Stimulated activated CD4-positive, alpha-beta T cell treated with anti-CD3 and anti-CD28 coated beads, TNF-alpha, amount 100 ng/mL, for 1 hour (primary cell): ENCODE results near the gene ZSCAN2.
A peak's percentile ranks its signal among the peaks of the same experiment; 100 is the strongest.
"Not testable (repeated sequence)": the region's sequence is repeated elsewhere in the genome, so short reads cannot be mapped to it uniquely, and the experiment has no call there.

Experiments used
- DNase-seq, 3 donors: peaks; one replicate each; pipeline ENCODE4 v3.0.0-alpha.2; 2020; ENCODE audit warnings: low read depth in 3 of 3, low spot score in 1 of 3

The ZSCAN2 gene

DNA sequence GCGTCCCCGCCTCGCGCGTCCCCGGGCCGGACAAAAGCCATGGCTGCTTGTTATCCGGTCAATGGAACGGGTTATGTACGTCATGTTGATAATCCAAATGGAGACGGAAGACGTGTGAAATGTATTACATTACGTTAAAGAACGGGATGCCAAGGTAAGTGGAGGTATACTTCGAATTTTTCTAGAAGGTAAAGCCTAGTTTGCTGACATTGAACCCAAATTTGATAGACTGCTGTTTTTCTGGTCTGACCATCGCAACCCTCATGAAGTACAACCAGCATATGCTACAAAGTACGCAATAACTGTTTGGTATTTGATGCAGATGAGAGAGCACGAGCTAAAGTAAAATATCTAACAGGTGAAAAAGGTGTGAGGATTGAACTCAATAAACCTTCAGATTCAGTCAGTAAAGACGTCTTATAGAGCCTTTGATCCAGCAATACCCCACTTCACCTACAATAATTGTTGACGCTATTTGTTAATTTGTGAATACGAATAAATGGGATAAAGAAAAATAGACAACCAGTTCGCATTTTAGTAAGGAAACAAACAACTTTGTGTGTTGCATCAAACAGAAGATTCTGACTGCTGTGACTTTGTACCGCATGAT is 33.5 kb downstream of the ZSCAN2 start:
- no peak for DNase-seq

- DNase-seq, result no peak
Observed at GRCh38 chr15:84638103-84638502, 37.3 kb downstream of the ZSCAN2 start.

DNA sequence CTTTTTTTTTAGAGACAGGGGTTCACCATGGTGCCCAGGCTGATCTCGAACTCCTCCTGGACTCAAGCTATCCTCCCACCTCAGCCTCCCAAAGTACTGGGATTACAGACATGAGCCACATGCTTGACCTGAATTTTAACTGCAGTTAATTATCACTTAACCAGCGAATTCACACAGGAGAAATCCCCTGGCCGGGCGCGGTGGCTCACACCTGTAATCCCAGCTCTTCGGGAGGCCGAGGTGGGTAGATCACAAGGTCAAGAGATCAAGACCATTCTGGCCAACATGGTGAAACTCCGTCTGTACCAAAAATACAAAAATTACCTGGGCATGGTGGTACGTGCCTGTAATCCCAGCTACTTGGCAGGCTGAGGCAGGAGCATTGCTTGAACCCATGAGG is 41.1 kb downstream of the ZSCAN2 start:
- DNase-seq, result not testable (repeated sequence)

- not testable (repeated sequence) for DNase-seq
Observed at GRCh38 chr15:84642640-84643039, 41.8 kb downstream of the ZSCAN2 start.

- DNase-seq, result no peak
Observed at GRCh38 chr15:84643838-84644237, 43.0 kb downstream of the ZSCAN2 start.

DNA sequence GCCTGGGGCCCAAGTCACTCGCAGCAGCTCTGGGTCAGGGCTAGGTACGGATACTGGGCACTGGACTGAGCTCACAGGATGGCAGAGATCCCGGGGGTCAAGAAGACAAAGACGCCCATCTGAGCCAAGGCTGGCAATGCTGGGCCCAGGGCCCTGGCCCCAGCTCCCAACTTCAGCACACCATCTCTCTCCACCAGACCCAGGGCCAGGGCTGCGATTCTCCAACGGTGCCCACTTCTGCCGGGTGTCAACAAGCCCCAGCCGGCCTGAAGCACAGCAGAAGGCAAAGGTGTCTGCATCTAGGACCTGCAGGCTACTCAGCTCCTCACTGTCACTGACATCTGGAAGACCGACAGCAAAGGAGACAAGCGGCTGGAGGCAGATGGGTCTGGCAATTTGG is 44.7 kb downstream of the ZSCAN2 start:
- DNase-seq, result no peak

DNA sequence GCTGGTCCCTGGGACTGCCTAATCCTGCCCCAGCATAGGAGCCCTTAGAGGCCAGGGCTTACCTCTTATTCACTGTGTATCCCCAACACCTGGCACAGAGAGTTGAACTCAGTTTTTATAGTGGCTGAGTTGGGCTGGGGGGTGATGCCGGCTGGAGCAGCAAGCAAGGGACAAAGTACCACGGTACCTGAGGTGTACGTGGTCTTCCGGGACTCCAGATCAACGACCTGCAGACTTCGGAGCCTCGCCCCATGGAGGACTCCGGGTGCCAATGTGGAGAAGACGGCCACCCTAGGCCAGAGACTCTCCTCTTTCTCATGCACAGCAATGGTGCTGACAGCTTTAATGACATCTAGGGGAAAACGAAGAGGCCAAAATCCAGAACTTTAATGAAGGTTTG is 45.2 kb downstream of the ZSCAN2 start:
- DNase-seq, result no peak

DNA sequence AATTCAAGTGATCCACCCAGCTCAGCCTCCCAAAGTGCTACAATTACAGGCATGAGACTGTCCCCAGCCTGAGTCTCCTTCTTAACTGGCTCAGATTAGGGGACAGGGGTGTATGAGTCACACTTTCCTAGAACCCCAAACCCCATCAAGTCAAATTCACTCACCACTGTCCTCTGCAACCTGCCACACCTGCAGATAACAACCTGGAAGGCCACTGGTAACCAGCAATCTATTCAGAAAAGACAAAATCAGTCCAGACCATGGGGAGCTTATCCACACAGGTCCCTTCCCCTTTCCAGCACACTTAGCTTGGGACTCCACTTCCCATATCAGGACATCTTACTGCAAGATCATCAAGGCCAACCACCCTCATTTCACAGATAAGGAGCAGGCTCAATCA is 46.9 kb downstream of the ZSCAN2 start:
- no peak for DNase-seq

DNA sequence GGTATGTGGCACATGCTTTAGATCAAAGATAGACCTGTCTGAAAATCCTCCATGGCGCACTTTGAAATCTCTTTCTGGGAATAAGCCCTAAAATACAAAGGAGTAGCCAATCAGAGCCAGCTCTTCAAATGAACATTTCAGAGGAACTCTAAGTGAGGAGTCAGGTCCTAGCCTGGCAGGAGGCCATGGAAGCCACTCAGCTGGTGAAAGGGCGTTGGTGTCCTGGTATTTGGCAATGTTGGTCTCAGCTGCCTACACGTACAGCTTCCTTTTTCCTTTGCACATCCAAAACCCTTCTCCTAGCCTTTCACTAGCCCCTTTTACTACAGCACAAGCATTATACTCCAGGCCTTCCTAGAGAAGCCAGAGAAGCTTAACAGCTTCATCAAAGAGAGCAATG is 47.7 kb downstream of the ZSCAN2 start:
- DNase-seq, result no peak

DNA sequence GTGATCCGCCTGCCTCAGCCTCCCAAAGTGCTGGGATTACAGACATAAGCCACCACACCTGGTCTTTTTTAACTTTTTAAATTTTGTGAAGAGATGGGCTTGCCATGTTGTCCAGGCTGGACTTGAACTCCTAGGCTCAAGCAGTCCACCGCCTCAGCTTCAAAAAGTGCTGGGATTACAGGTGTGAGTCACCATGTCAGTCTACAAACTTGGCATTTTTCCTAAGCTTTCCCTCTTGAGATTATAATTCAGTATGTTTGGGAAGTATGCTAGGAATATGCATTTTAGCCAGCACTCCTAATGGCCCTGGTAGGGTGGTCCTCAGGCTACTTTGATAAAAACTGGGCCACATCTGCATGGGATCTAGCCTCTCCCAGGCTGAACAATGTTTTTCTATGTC is 48.9 kb downstream of the ZSCAN2 start:
- no peak for DNase-seq

DNA sequence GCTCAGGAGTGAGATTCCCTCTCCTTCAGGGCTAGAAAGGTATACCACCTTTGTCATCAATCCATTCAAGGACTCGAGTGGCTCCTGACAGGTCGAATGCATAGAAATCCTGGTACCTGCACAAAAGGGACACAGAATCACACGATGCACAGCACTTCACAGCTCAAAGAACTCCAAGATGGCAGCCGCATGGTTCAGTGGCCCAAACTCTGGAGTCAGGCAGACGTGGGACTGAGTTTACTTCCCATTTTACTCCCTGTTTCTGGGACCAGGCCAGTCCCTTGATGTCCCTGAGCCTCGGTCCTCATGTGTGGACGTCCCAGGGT is 52.7 kb downstream of the ZSCAN2 start:
- DNase-seq, result no peak

DNA sequence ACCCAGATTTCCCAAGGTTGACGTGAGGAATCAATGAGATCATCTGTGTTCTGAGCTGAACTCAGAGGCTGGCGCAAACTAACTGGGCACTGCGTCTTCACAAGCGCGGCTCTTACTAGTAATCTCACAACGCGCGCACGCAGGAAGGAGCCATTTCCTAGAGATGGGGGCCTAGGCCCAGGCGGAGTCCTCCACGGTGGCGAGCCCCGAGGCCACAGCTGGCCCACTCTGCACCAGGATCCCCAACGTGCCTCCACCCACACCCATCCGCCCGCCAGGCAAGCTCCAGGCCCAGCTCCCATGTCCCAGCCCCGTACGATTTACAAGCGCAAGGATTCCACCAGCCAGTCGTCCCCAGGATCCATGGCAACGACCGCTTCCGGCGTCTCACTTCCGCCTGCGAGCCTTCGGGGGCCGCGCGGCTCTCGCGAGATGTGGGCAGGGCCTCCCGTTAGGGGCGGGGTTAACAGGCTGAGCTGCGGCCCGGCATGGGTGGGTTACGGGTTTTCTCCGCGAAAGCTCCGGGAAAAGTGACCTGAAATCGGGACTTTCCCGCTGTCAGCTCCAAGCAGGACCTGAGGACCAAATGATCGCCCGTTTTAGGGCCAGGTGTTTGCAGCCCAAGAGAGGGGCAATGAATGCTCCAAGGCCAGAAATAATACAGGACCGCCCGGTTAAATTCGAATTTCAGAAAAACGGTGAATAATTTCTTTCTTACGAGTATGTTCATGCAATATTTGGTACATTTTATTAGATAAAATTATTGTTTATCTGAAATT is 53.3 kb downstream of the ZSCAN2 start, which contains the start of gene WDR73:
Gene WDR73 (minus strand): TSS at position 374 of the 779 bp plus-strand sequence. CDS start 9 bp downstream, at position 365.
- peak; percentile 88 to 97 (median 94) for DNase-seq

DNA sequence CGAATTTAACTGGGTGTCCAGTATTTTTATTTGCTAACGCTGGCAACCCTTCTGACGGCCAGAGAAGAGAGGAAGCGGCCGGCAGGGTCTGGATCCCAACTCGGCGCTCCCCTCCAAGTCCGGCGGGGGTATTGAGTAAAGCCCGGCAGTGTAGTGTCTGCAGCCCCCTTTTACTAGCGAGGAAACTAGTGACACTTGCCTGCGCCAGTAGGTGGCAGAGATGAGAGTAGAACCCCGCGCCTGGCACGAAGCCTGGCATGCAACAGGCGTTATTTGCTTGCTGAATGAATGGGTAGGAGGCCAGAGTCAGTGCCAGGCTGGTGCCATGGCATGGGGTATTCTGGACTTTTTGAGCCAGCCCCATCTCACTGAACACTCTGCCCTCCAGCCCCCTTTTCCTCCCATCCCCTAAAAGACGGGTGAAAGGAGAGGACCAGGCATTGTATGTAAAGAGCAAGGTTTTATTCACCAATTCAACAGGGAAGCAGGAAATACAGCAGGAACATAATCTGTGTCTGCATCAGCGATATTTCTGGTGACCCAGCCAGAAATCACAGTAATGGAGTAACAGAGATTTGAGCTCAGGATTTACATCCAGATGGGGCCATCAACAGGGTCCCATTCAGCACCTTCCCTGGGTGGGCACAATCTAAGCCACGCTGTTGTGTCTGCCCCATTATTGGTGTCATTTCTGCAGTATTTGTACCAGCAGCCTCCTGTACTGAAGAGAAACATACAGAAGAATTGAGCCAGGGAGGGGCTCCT is 54.1 kb downstream of the ZSCAN2 start:
- DNase-seq, result peak; percentile 44 to 61 (median 59)

DNA sequence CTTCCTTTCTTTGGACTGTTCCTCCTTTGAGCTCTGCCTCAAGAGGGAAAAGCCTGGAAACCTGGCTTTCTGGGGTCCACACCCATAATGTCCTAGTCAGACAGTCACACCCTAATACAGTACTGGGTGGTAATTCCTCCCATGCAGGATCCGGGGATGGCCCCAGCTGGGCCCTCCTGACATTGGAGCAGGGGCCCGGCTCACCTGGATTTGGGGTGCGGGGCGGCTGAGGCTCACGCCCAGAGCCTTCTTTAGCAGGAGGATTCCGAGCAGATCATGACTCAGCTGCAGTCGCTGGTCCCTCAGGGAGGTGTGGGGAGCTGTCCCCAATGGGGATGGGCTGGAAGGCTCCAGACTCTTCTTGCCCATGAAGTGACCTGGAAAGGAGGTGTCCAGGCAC is 56.2 kb downstream of the ZSCAN2 start:
- DNase-seq, result no peak

GRCh38 chr15:84657748-84658079 is 56.9 kb downstream of the ZSCAN2 start:
- DNase-seq, result no peak

- DNase-seq, result peak; percentile 63 to 71 (median 68)
Observed at GRCh38 chr15:84658080-84658787, 57.4 kb downstream of the ZSCAN2 start, which contains the start of gene NMB. NMB (minus strand) TSS chr15:84658199; CDS start chr15:84658152, 47 bp downstream.

GRCh38 chr15:84658788-84659411 is 58.1 kb downstream of the ZSCAN2 start:
- no peak for DNase-seq

GRCh38 chr15:84659904-84660781 is 59.3 kb downstream of the ZSCAN2 start:
- no peak for DNase-seq

DNA sequence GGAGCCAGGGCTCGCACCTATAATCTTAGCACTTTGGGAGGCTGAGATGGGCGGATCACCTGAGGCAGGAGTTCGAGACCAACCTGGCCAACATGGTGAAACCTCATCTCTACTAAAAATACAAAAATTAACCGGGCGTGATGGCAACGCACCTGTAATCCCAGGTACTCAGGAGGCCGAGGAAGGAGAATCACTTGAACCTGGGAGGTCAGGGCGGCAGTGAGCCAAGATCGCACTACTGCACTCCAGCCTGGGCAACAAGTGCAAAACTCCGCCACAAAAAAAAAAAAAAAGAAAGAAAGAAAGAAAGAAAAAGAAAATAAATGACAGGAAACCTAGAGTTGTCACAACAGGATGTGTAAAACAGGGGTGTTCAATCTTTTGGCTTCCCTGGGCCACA is 60.2 kb downstream of the ZSCAN2 start:
- no peak for DNase-seq

DNA sequence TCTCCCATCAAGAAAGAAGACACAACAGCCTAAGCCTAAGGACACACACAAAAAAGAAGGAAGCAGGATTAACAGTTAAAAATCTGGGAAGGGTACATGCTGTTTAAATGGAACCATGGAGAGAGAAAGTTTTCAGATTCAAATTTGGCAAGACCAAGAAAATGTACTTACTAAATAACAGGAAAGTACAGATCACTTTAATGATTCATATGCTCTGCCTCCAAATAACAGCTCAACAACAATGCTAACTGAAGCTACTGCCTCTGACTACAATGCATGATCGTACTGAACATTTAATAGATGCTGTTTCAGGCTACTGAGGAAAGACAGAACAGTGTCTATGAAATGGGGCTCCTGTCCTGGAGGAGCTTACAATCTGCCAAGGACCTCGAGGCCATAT is 65.6 kb downstream of the ZSCAN2 start:
- no peak for DNase-seq
